ENCODE measurements around the gene GFRAL. TPM values are rescaled to one million over a fixed set of nuclear protein-coding genes. Genes with fewer than 3 reads are reported as not detected.

Gene GFRAL
- total RNA-seq, 1 experiment from 2014 or later: not detected

- Histone ChIP-seq H3K27me3 (ENCODE audit: insufficient read depth, low read length) (no peaks in the 10 kb centered on the region), H3K27ac (ENCODE audit: insufficient read length, low read depth, low read length) (no peak overlapping the region), H2BK15ac (ENCODE audit: low read depth, low read length) (no peak overlapping the region), H3K18ac (ENCODE audit: insufficient read length, low read depth, low read length) (no peak overlapping the region), H3K23ac (ENCODE audit: insufficient read length, low read depth, low read length) (no peak overlapping the region), H4K91ac (ENCODE audit: insufficient read length, low read depth, low read length) (no peak overlapping the region), H3K79me2 (ENCODE audit: insufficient read depth, low read length) (no peaks in the 10 kb centered on the region), H4K8ac (replicated peaks; ENCODE audit: insufficient read length, low read depth, low read length) (no peak overlapping the region), H2AFZ (ENCODE audit: low read length) (no peak overlapping the region), H2BK120ac (ENCODE audit: low read depth, low read length, poor library complexity, severe bottlenecking) (no peak overlapping the region), H3K9me3 (ENCODE audit: control insufficient read depth, low read depth, low read length) (no peaks in the 10 kb centered on the region), H3K4me1 (ENCODE audit: insufficient read depth, low read length) (no peaks in the 10 kb centered on the region), H2BK5ac (ENCODE audit: insufficient read length, low read length) (no peak overlapping the region), H3K79me1 (ENCODE audit: insufficient read depth, low read depth, low read length, poor library complexity, severe bottlenecking) (no peaks in the 10 kb centered on the region), H3K4me2 (ENCODE audit: insufficient read depth, insufficient read length, low read length) (no peak overlapping the region), H2BK20ac (ENCODE audit: low read depth, low read length, poor library complexity, severe bottlenecking) (no peak overlapping the region), H3K9ac (ENCODE audit: extremely low read depth, insufficient read length, low read length) (no peak overlapping the region), H3K56ac (ENCODE audit: insufficient read length, low read depth, low read length) (no peak overlapping the region), H3K23me2 (ENCODE audit: insufficient read length, low read depth, low read length, poor library complexity, severe bottlenecking) (no peaks in the 10 kb centered on the region), H3T11ph (ENCODE audit: low read length) (no peak overlapping the region), H4K20me1 (ENCODE audit: control insufficient read depth, insufficient read depth, insufficient read length) (no peaks in the 10 kb centered on the region), H4K5ac (ENCODE audit: insufficient read length, low read depth, low read length) (no peak overlapping the region), H2BK12ac (ENCODE audit: insufficient read length, low read depth, low read length) (no peak overlapping the region), H2AK5ac (ENCODE audit: insufficient read length, low read length) (no peak overlapping the region), H3K14ac (ENCODE audit: insufficient read depth, low read length) (no peak overlapping the region), H3K4ac (ENCODE audit: low read depth, low read length) (no peak overlapping the region)
- no peak overlapping the region for H3K4me3 Mint-ChIP-seq
- no peaks in the 10 kb centered on the region for H3K4me1 Mint-ChIP-seq
- H3K27me3 Mint-ChIP-seq (ENCODE audit: low read depth): no peaks in the 10 kb centered on the region
- DNase-seq: no peak
- no peaks in the 10 kb centered on the region for H3K9me3 Mint-ChIP-seq
- no CpG with 5 or more reads among the region's 2 CpGs for WGBS (ENCODE audit: extremely low coverage, insufficient read length, low lambda C conversion rate)
- H3K36me3 Mint-ChIP-seq (ENCODE audit: insufficient read depth in 1 of 3, low read depth in 3 of 3): no peaks in the 10 kb centered on the region
- H3K27ac Mint-ChIP-seq: no peak overlapping the region; a peak in 1 of 7 replicates
- TF ChIP-seq CTCF (conservative IDR thresholded peaks at IDR 0.05): no peak
Measured at GRCh38 chr6:55423933-55424332, 96.7 kb downstream of the GFRAL start.

All from H9 (cell line).